K562 (cell line): ENCODE results near the gene MUC5AC. TPM values are rescaled to one million over a fixed set of nuclear protein-coding genes. Genes with fewer than 3 reads are reported as not detected.

Source experiments
- ATAC-seq: fragments of 200-7000 bp; cut with Tn5 transposase; 3 replicates; pipeline ENCODE4 v1.9.1; 2020; ENCODE audit warnings: moderate library complexity
- BruUV-seq: library from RNA; stranded (reverse); fragments of 400-500 nt; replicated peaks from 2 replicates; lab custom pipeline; 2021; lab: Mats Ljungman, UMichigan
- CTCF ChIA-PET: fragments of 300-600 bp; formaldehyde crosslinking; extraction: SDS; loops from one replicate; lab custom pipeline; 2021; ENCODE audit warnings: low intra/inter-chr PET ratio; lab: Yijun Ruan, JAX
- POLR2A ChIA-PET: fragments of 300-600, 350-650 bp; sonication (Branson Sonifier 250); formaldehyde crosslinking; extraction: SDS; loops from one replicate; lab custom pipeline; 2021; ENCODE audit warnings: antibody characterized with exemption, inconsistent platforms; lab: Yijun Ruan, JAX
- DNase-seq, 4 experiments: peaks; one replicate each; pipeline versions ENCODE4 v3.0.0 to v3.0.0-alpha.2; 2011 to 2018; ENCODE audit warnings: low spot score in 3 of 4, mixed read lengths in 3 of 4; ENCODE audit errors: extremely low read depth in 1 of 4
- FAIRE-seq: peaks from 2 replicates; lab custom pipeline; 2011; peaks lifted over from hg19 to GRCh38; lab: Jason Lieb, UNC
- H2AFZ ChIP-seq: 2 replicates; pipeline ENCODE4 v1.6.0; 2011; ENCODE audit warnings: low read depth, low read length, control low read depth, inconsistent platforms
- H3K27ac ChIP-seq: fragments of 200-600 bp; 3 replicates; pipeline ENCODE4 v1.8.0; 2011; ENCODE audit warnings: low read depth, mild to moderate bottlenecking, control low read depth, inconsistent platforms, low read length, moderate library complexity, mixed read lengths; ENCODE audit errors: extremely low read depth
- H3K27me3 ChIP-seq, 2 experiments: fragments of 300-600 bp in 1 of 2; 2 replicates in 1 of 2; 3 replicates in 1 of 2; pipeline versions ENCODE4 v1.6.0 to v1.8.0; 2011; ENCODE audit warnings: inconsistent platforms in 2 of 2, low read length in 2 of 2, mild to moderate bottlenecking in 1 of 2, mixed read lengths in 1 of 2, moderate library complexity in 1 of 2; ENCODE audit not compliant: control insufficient read depth in 2 of 2, insufficient read depth in 2 of 2
- H3K36me3 ChIP-seq: fragments of 300-600 bp; 3 replicates; pipeline ENCODE4 v1.8.0; 2011; ENCODE audit warnings: mild to moderate bottlenecking, low read length, inconsistent platforms; ENCODE audit not compliant: control insufficient read depth, insufficient read depth
- H3K4me1 ChIP-seq, 2 experiments: fragments of 200-600 bp in 1 of 2; replicated peaks in 1 of 2; 2 replicates in 1 of 2; 3 replicates in 1 of 2; pipeline versions ENCODE4 v1.5.1 to v1.8.0; 2011; ENCODE audit warnings: inconsistent platforms in 2 of 2, low read length in 2 of 2, mild to moderate bottlenecking in 1 of 2, mixed read lengths in 1 of 2, moderate library complexity in 1 of 2; ENCODE audit not compliant: control insufficient read depth in 2 of 2, insufficient read depth in 2 of 2
- H3K4me2 ChIP-seq: 2 replicates; pipeline ENCODE4 v1.6.1; 2011; ENCODE audit warnings: low read length, control low read depth, inconsistent platforms, mixed read lengths; ENCODE audit not compliant: insufficient read depth
- H3K4me3 ChIP-seq: fragments of 200-600 bp; sonication (generic), shearing (Covaris generic); 2 replicates; pipeline ENCODE4 v1.5.1; 2016; ENCODE audit warnings: control low read depth, inconsistent platforms
- H3K79me2 ChIP-seq: fragments of 200-600 bp; 3 replicates; pipeline ENCODE4 v1.8.0; 2011; ENCODE audit warnings: low read length, inconsistent platforms; ENCODE audit not compliant: control insufficient read depth, insufficient read depth
- H3K9ac ChIP-seq, 2 experiments: 2 replicates each; pipeline versions ENCODE4 v1.6.0 to v1.6.1; 2011; ENCODE audit warnings: low read depth in 2 of 2, low read length in 2 of 2, control low read depth in 1 of 2, inconsistent platforms in 1 of 2, mild to moderate bottlenecking in 1 of 2, mixed read lengths in 1 of 2; ENCODE audit not compliant: insufficient read depth in 1 of 2
- H3K9me1 ChIP-seq: one replicate; pipeline ENCODE4 v1.6.0; 2011; ENCODE audit warnings: inconsistent platforms, mild to moderate bottlenecking, low read length, moderate library complexity; ENCODE audit not compliant: control insufficient read depth, insufficient read depth
- H3K9me3 ChIP-seq: replicated peaks from 2 replicates; pipeline ENCODE4 v1.5.1; 2011; ENCODE audit warnings: low read depth, low read length, inconsistent platforms; ENCODE audit not compliant: control insufficient read depth, insufficient read depth
- H4K20me1 ChIP-seq: replicated peaks from 2 replicates; pipeline ENCODE4 v1.6.1; 2011; ENCODE audit warnings: low read length, inconsistent platforms, mixed read lengths; ENCODE audit not compliant: control insufficient read depth, insufficient read depth
- CBX8 ChIP-seq: fragments of 200-600 bp; sonication (generic); IDR thresholded peaks from 2 replicates; pipeline ENCODE4 v1.6.1; 2012; ENCODE audit warnings: borderline replicate concordance, mixed run types, low read depth, mild to moderate bottlenecking, moderate library complexity, mixed read lengths, low read length, control low read depth, inconsistent platforms; ENCODE audit not compliant: poor library complexity, severe bottlenecking; ENCODE audit errors: extremely low read depth
- DMBX1 ChIP-seq: fragments of 250-450 bp; sonication (Bioruptor Pico); IDR thresholded peaks from 2 replicates; pipeline ENCODE4 v1.8.0; 2022; ENCODE audit warnings: inconsistent platforms, mild to moderate bottlenecking, moderate library complexity, borderline replicate concordance
- EGR1 ChIP-seq: fragments of 450-650 bp; conservative IDR thresholded peaks from 2 replicates; pipeline ENCODE4 v1.6.1; 2017; ENCODE audit warnings: mild to moderate bottlenecking
- EP300 ChIP-seq: IDR thresholded peaks from 2 replicates; pipeline ENCODE4 v1.6.1; 2012; ENCODE audit warnings: low read length, improper control_type of control experiment
- EP400 ChIP-seq: fragments of 450-650 bp; IDR thresholded peaks from 2 replicates; pipeline ENCODE4 v1.6.1; 2017; ENCODE audit warnings: antibody characterized with exemption, mild to moderate bottlenecking, moderate library complexity
- HDGF ChIP-seq: fragments of 450-650 bp; IDR thresholded peaks from 2 replicates; pipeline ENCODE4 v1.6.1; 2016
- MCM5 ChIP-seq: fragments of 450-650 bp; IDR thresholded peaks from 2 replicates; pipeline ENCODE4 v1.6.1; 2016; ENCODE audit warnings: low read depth
- NFXL1 ChIP-seq: fragments of 450-650 bp; formaldehyde crosslinking; IDR thresholded peaks from 2 replicates; pipeline ENCODE4 v1.4.0; 2021; ENCODE audit warnings: mild to moderate bottlenecking
- PTTG1 ChIP-seq: fragments of 450-650 bp; IDR thresholded peaks from 2 replicates; pipeline ENCODE4 v1.6.1; 2016; ENCODE audit warnings: low read depth, mild to moderate bottlenecking, missing genetic modification characterization, missing compliant biosample characterization
- RBM22 ChIP-seq: fragments of 200-400 bp; formaldehyde crosslinking; IDR thresholded peaks from 2 replicates; pipeline ENCODE4 v1.6.1; 2018; ENCODE audit warnings: low read length, low read depth; ENCODE audit not compliant: poor library complexity, severe bottlenecking
- SAFB2 ChIP-seq: fragments of 200-400 bp; formaldehyde crosslinking; IDR thresholded peaks from 2 replicates; pipeline ENCODE4 v1.6.1; 2018; ENCODE audit warnings: borderline replicate concordance, low read length, low read depth, moderate library complexity; ENCODE audit not compliant: severe bottlenecking
- ZC3H11A ChIP-seq: IDR thresholded peaks from 2 replicates; pipeline ENCODE4 v1.6.1; 2012; ENCODE audit warnings: low read depth, low read length, improper control_type of control experiment
- ZNF121 ChIP-seq: sonication (generic); formaldehyde crosslinking; conservative IDR thresholded peaks from 2 replicates; pipeline ENCODE4 v1.8.0; 2022; ENCODE audit warnings: missing genetic modification reagents
- ZNF384 ChIP-seq: IDR thresholded peaks from 2 replicates; pipeline ENCODE4 v1.6.1; 2012; ENCODE audit warnings: low read depth, low read length, improper control_type of control experiment
- WGBS: fragments of 100-300 bp; shearing (Covaris generic); methylation state at CpG from one replicate; pipeline ENCODE4 v1.1.6; 2016; ENCODE audit warnings: low coverage, mixed read lengths; ENCODE audit not compliant: insufficient coverage; ENCODE audit errors: missing lambda C conversion rate; 5-methylcytosine and 5-hydroxymethylcytosine counted together
- in situ Hi-C: fragments of 300-500 bp; cut with MboI; formaldehyde crosslinking; loops from 4 replicates; pipeline ENCODE4 v1.15.0; 2018; ENCODE audit warnings: inconsistent platforms, mixed read lengths
- intact Hi-C: fragments of 100-400 bp; cut with micrococcal nuclease; formaldehyde crosslinking; loops from 2 replicates; pipeline ENCODE4 v1.14.2; 2022
- polyA plus RNA-seq, 8 experiments: library from polyadenylated mRNA; depleted of rRNA in 4 of 8; stranded (reverse) in 5 of 8; unstranded in 3 of 8; fragments of >200 nt; fragmentation: Nextera tagmentation in 2 of 8; fragmentation: Illumina TruSeq in 1 of 8; extraction: Ambion mirVana in 2 of 8; extraction: Trizol in 1 of 8; gene quantifications; 2 replicates each; pipeline versions ENCODE4 v1.2.1 to v1.2.3, GENCODE V29; 2011 to 2014; ENCODE audit warnings: inconsistent platforms in 1 of 8, missing spikeins in 1 of 8
- total RNA-seq, 7 experiments: library from RNA; depleted of rRNA in 6 of 7; stranded (reverse); fragments of >200 nt in 6 of 7; fragmentation: Illumina TruSeq in 2 of 7; extraction: Trizol in 2 of 7; gene quantifications; 2 replicates each; pipeline versions ENCODE4 v1.2.1 to v1.2.3, GENCODE V29; 2011 to 2021; ENCODE audit warnings: low replicate concordance in 1 of 7
- TF ChIP-seq, protein P1 (sequence below): fragments of 200-800 bp; sonication (Bioruptor generic); IDR thresholded peaks from 2 replicates; pipeline ENCODE4 v1.6.1; 2017; ENCODE audit warnings: missing genetic modification characterization, missing compliant biosample characterization

Gene MUC5AC
- total and polyA plus RNA-seq, 9 of the 15 experiments (the other 6 are each of a cell fraction or from before 2014, with no cell fraction given), result not detected

DNA sequence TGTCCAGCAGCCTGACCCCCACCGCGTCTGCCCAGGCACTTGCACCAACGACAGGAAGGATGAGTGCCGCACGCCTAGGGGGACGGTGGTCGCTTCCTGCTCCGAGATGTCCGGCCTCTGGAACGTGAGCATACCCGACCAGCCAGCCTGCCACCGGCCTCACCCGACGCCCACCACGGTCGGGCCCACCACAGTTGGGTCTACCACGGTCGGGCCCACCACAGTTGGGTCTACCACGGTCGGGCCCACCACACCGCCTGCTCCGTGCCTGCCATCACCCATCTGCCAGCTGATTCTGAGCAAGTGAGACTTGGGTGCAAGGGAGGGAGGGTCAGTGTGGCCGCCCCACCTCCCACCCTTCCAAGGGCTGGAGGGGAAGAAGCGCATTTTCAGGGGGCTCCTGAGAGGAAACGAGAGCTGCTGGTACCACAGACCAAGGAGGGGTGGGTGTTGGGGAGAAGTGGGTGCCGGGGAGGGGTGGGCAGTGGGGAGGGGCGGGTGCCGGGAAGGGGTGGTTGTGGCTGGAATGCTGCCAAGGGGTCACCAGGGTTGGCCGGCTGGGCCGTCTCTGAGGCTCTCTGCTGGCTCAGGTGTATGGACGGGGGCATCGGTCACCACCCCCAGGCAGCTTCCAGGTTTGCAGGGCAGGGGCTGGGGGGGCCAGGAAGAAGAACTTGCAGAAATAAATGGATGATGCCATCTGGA is 37.4 kb downstream of the MUC5AC start (continued):
- no peak for TF ChIP-seq RBM22
- no peak for TF ChIP-seq CBX8
- TF ChIP-seq ZNF384, result no peak
- TF ChIP-seq HDGF, result no peak

DNA sequence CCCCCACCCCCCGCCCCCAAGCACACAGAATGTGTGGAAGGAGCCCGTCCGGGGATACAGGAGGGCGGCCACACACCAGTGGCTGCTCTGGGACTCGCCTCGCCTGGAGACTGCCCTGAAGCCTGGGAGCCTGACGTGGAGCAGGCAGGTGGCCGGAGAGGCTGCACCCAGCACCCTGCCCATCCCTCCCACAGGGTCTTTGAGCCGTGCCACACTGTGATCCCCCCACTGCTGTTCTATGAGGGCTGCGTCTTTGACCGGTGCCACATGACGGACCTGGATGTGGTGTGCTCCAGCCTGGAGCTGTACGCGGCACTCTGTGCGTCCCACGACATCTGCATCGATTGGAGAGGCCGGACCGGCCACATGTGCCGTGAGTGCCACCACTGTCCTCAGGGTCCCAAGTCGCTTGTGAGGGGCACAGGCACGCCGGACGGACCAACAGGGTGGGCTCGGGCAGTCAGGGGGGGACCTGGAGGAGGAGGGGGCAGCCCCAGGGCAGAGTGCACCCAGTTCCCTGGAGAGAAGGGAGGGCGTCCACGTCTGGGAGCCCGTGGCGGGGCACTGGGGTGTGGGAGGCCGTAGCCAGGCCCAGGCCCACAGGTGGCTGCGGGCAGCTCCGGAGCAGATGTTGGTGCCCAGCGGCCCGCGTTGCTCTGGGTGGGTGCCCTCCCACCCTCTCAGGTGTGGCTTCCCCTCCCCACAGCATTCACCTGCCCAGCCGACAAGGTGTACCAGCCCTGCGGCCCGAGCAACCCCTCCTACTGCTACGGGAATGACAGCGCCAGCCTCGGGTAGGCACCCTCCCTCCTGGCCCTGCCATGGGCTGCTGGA is 38.1 kb downstream of the MUC5AC start:
- no peak overlapping the region for H3K9ac ChIP-seq
- no peak overlapping the region for H3K27ac ChIP-seq
- 23% methylated on average over 33 of the region's 41 CpGs for WGBS
- intact Hi-C loops, result no loop called here
- H3K4me1 ChIP-seq, result peaks cover 0 to 39% of the 10 kb centered on the region in 2 experiments; a peak in 1 of 5 replicates
- peak in 1 of 4 experiments; percentile 1 for DNase-seq
- POLR2A ChIA-PET, result no interaction called here
- peaks cover 8 to 37% of the 10 kb centered on the region in 2 experiments; a peak in 4 of 5 replicates for H3K27me3 ChIP-seq
- H3K79me2 ChIP-seq, result no peaks in the 10 kb centered on the region
- H3K9me1 ChIP-seq, result no peaks in the 10 kb centered on the region
- CTCF ChIA-PET, result no interaction called here
- no peak overlapping the region for H3K4me3 ChIP-seq
- no peak for TF ChIP-seq SAFB2
- TF ChIP-seq EP400, result no peak
- TF ChIP-seq, protein P1, sequence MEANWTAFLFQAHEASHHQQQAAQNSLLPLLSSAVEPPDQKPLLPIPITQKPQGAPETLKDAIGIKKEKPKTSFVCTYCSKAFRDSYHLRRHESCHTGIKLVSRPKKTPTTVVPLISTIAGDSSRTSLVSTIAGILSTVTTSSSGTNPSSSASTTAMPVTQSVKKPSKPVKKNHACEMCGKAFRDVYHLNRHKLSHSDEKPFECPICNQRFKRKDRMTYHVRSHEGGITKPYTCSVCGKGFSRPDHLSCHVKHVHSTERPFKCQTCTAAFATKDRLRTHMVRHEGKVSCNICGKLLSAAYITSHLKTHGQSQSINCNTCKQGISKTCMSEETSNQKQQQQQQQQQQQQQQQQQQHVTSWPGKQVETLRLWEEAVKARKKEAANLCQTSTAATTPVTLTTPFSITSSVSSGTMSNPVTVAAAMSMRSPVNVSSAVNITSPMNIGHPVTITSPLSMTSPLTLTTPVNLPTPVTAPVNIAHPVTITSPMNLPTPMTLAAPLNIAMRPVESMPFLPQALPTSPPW (CRISPR knock-in tag), result no peak
- TF ChIP-seq NFXL1, result no peak
- no peak for TF ChIP-seq PTTG1 (tag)
- TF ChIP-seq EP300, result no peak
- no peak for TF ChIP-seq MCM5
- no peak for TF ChIP-seq ZNF121 (CRISPR knock-in tag)
- no peak for TF ChIP-seq DMBX1 (CRISPR knock-in tag)
- no peak for TF ChIP-seq EGR1
- no peak for TF ChIP-seq ZC3H11A
- no peak for ATAC-seq
- no peaks in the 10 kb centered on the region for H4K20me1 ChIP-seq
- H3K36me3 ChIP-seq, result no peaks in the 10 kb centered on the region
- H3K4me2 ChIP-seq, result no peak overlapping the region
- no peak for FAIRE-seq
- in situ Hi-C loops, result no loop called here
- H2AFZ ChIP-seq, result no peak overlapping the region
- BruUV-seq, result no TSS peak
- H3K9me3 ChIP-seq, result no peaks in the 10 kb centered on the region
